T-helper 17 cell (primary cell): ENCODE results near the gene DLG2. TPM values are rescaled to one million over a fixed set of nuclear protein-coding genes. Genes with fewer than 3 reads are reported as not detected.
"Not testable (repeated sequence)": the region's sequence is repeated elsewhere in the genome, so short reads cannot be mapped to it uniquely, and the experiment has no call there.

Experiments
- ATAC-seq: fragments of 150-1000 bp; cut with Tn5 transposase; 2 replicates; pipeline ENCODE4 v1.10.0; 2021; ENCODE audit warnings: mild to moderate bottlenecking, moderate library complexity
- DNase-seq, 3 donors: peaks; one replicate each; pipeline versions ENCODE4 v3.0.0 to v3.0.0-alpha.2; 2020 to 2021
- H3K9me3 ChIP-seq: one replicate; pipeline ENCODE4 v1.7.0; 2013; ENCODE audit warnings: low read length, mild to moderate bottlenecking; ENCODE audit not compliant: control insufficient read depth, poor library complexity, severe bottlenecking
- H3K27ac Mint-ChIP-seq: one replicate; pipeline ENCODE4 v1.8.0; 2022; ENCODE audit warnings: mild to moderate bottlenecking, moderate library complexity, mixed read lengths
- H3K27me3 Mint-ChIP-seq: one replicate; pipeline ENCODE4 v1.8.0; 2022; ENCODE audit warnings: mixed read lengths
- H3K36me3 Mint-ChIP-seq: one replicate; pipeline ENCODE4 v1.8.0; 2022; ENCODE audit warnings: low read depth, mixed read lengths
- H3K4me1 Mint-ChIP-seq: one replicate; pipeline ENCODE4 v1.8.0; 2022; ENCODE audit warnings: mild to moderate bottlenecking, mixed read lengths
- H3K4me3 Mint-ChIP-seq: one replicate; pipeline ENCODE4 v1.8.0; 2022; ENCODE audit warnings: mild to moderate bottlenecking, moderate library complexity, mixed read lengths
- total RNA-seq, 4 donors: library from RNA in 2 of 4; stranded (reverse) in 2 of 4; gene quantifications; one replicate each; pipeline ENCODE4 v1.2.3 and lab custom pipeline; 2022 to 2026

DLG2 gene
- total RNA-seq, 2 donors from 2014 or later: 1.0 to 2.2 TPM

GRCh38 chr11:83617671-83618070 lies 2009.5 kb downstream of the DLG2 start:
- Mint-ChIP-seq H3K36me3 (no peaks in the 10 kb centered on the region), H3K4me3 (no peak overlapping the region), H3K4me1 (no peaks in the 10 kb centered on the region), H3K27ac (no peak overlapping the region), H3K27me3 (no peaks in the 10 kb centered on the region)
- no peaks in the 10 kb centered on the region for H3K9me3 ChIP-seq
- ATAC-seq (no peak), DNase-seq (no peak)

- DNase-seq (no peak), ATAC-seq (no peak)
- no peaks in the 10 kb centered on the region for H3K4me1 Mint-ChIP-seq
- H3K27me3 Mint-ChIP-seq: no peaks in the 10 kb centered on the region
- no peak overlapping the region for H3K4me3 Mint-ChIP-seq
- no peaks in the 10 kb centered on the region for H3K36me3 Mint-ChIP-seq
- H3K9me3 ChIP-seq: no peaks in the 10 kb centered on the region
- no peak overlapping the region for H3K27ac Mint-ChIP-seq
These were observed 2013.4 kb downstream of the DLG2 start for GRCh38 chr11:83613767-83614121.

GRCh38 chr11:83612891-83613766 lies 2014.0 kb downstream of the DLG2 start:
- Mint-ChIP-seq H3K4me3 (no peak overlapping the region), H3K27me3 (no peaks in the 10 kb centered on the region), H3K36me3 (no peaks in the 10 kb centered on the region), H3K4me1 (no peaks in the 10 kb centered on the region), H3K27ac (no peak overlapping the region)
- DNase-seq: no peak
- H3K9me3 ChIP-seq: no peaks in the 10 kb centered on the region
- no peak for ATAC-seq

- no peaks in the 10 kb centered on the region for H3K9me3 ChIP-seq
- H3K27ac Mint-ChIP-seq: no peak overlapping the region
- H3K27me3 Mint-ChIP-seq: no peaks in the 10 kb centered on the region
- ATAC-seq: no peak
- H3K36me3 Mint-ChIP-seq: no peaks in the 10 kb centered on the region
- no peaks in the 10 kb centered on the region for H3K4me1 Mint-ChIP-seq
- H3K4me3 Mint-ChIP-seq: no peak overlapping the region
- no peak for DNase-seq
These were observed 2015.5 kb downstream of the DLG2 start for GRCh38 chr11:83611600-83611999.

GRCh38 chr11:83611031-83611430 lies 2016.1 kb downstream of the DLG2 start:
- DNase-seq (no peak), ATAC-seq (no peak)
- Mint-ChIP-seq H3K4me1 (no peaks in the 10 kb centered on the region), H3K4me3 (no peak overlapping the region), H3K27me3 (no peaks in the 10 kb centered on the region), H3K27ac (no peak overlapping the region), H3K36me3 (no peaks in the 10 kb centered on the region)
- no peaks in the 10 kb centered on the region for H3K9me3 ChIP-seq

GRCh38 chr11:83609191-83609590 lies 2018.0 kb downstream of the DLG2 start:
- DNase-seq: no peak
- Mint-ChIP-seq H3K36me3 (no peaks in the 10 kb centered on the region), H3K4me3 (no peak overlapping the region), H3K27ac (no peak overlapping the region), H3K4me1 (no peaks in the 10 kb centered on the region), H3K27me3 (no peaks in the 10 kb centered on the region)
- ATAC-seq: no peak
- no peaks in the 10 kb centered on the region for H3K9me3 ChIP-seq

GRCh38 chr11:83608571-83608970 lies 2018.6 kb downstream of the DLG2 start:
- no peaks in the 10 kb centered on the region for H3K27me3 Mint-ChIP-seq
- no peaks in the 10 kb centered on the region for H3K36me3 Mint-ChIP-seq
- no peaks in the 10 kb centered on the region for H3K4me1 Mint-ChIP-seq
- H3K27ac Mint-ChIP-seq: no peak overlapping the region
- DNase-seq (no peak), ATAC-seq (no peak)
- H3K4me3 Mint-ChIP-seq: no peak overlapping the region
- no peaks in the 10 kb centered on the region for H3K9me3 ChIP-seq

- no peaks in the 10 kb centered on the region for H3K4me1 Mint-ChIP-seq
- no peak for ATAC-seq
- no peaks in the 10 kb centered on the region for H3K36me3 Mint-ChIP-seq
- H3K9me3 ChIP-seq: no peaks in the 10 kb centered on the region
- peaks cover 4% of the 10 kb centered on the region for H3K27me3 Mint-ChIP-seq
- no peak for DNase-seq
- no peak overlapping the region for H3K27ac Mint-ChIP-seq
- H3K4me3 Mint-ChIP-seq: no peak overlapping the region
These were observed 2025.1 kb downstream of the DLG2 start for GRCh38 chr11:83601914-83602527.

GRCh38 chr11:83601201-83601913 lies 2025.8 kb downstream of the DLG2 start:
- H3K27ac Mint-ChIP-seq: no peak overlapping the region
- DNase-seq (no peak), ATAC-seq (no peak)
- H3K27me3 Mint-ChIP-seq: peaks cover 4% of the 10 kb centered on the region
- no peak overlapping the region for H3K4me3 Mint-ChIP-seq
- no peaks in the 10 kb centered on the region for H3K4me1 Mint-ChIP-seq
- H3K36me3 Mint-ChIP-seq: no peaks in the 10 kb centered on the region
- no peaks in the 10 kb centered on the region for H3K9me3 ChIP-seq

GRCh38 chr11:83600661-83601060 lies 2026.5 kb downstream of the DLG2 start:
- H3K9me3 ChIP-seq: no peaks in the 10 kb centered on the region
- Mint-ChIP-seq H3K4me3 (no peak overlapping the region), H3K36me3 (no peaks in the 10 kb centered on the region), H3K27me3 (peaks cover 4% of the 10 kb centered on the region), H3K4me1 (no peaks in the 10 kb centered on the region), H3K27ac (no peak overlapping the region)
- DNase-seq: no peak
- no peak for ATAC-seq

GRCh38 chr11:83599066-83599465 lies 2028.1 kb downstream of the DLG2 start:
- no peaks in the 10 kb centered on the region for H3K4me1 Mint-ChIP-seq
- peaks cover 4% of the 10 kb centered on the region for H3K27me3 Mint-ChIP-seq
- ATAC-seq: no peak
- no peak overlapping the region for H3K4me3 Mint-ChIP-seq
- H3K9me3 ChIP-seq: no peaks in the 10 kb centered on the region
- DNase-seq: no peak
- no peak overlapping the region for H3K27ac Mint-ChIP-seq
- H3K36me3 Mint-ChIP-seq: no peaks in the 10 kb centered on the region

- not testable (repeated sequence) for H3K4me1 Mint-ChIP-seq, H3K4me3 Mint-ChIP-seq, H3K27me3 Mint-ChIP-seq, H3K9me3 ChIP-seq, DNase-seq, ATAC-seq, H3K27ac Mint-ChIP-seq, H3K36me3 Mint-ChIP-seq
These were observed 2039.3 kb downstream of the DLG2 start for GRCh38 chr11:83587797-83588196.

- ATAC-seq: no peak
- no peaks in the 10 kb centered on the region for H3K4me1 Mint-ChIP-seq
These were observed 2043.3 kb downstream of the DLG2 start for GRCh38 chr11:83583757-83584366.

More at GRCh38 chr11:83583757-83584366, 2043.3 kb downstream of the DLG2 start:
- no peaks in the 10 kb centered on the region for H3K9me3 ChIP-seq
- Mint-ChIP-seq H3K36me3 (no peaks in the 10 kb centered on the region), H3K27me3 (peaks cover 13% of the 10 kb centered on the region), H3K27ac (no peak overlapping the region), H3K4me3 (no peak overlapping the region)
- DNase-seq: no peak
